IPS-11a (cell line): Measurements from ENCODE around the gene IQSEC1.

Experiments
- H3K4me3 ChIP-seq: one replicate; pipeline ENCODE4 v1.5.1; 2013; ENCODE audit warnings: low read depth, low read length, control low read depth

The IQSEC1 gene

DNA sequence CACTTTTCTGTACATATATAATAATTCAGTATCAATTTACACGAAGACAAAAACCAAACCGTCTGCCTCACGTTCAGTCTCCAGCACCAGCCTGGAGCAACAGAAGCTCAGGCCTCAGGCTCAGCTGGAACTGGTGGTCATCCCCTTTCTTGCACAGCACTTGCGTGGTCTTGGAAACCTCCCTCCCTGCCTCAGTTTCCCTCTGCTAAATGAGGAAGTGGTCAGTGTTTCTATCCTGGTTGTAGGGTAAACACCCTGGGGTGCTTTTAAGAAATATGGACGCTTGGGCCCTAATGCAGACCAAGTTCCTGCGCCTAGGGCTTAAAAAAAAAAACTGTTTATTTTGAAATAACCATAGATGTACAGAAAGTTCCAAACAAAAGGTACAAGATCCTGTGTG is 21.6 kb downstream of the IQSEC1 start:
- no peak overlapping the region for H3K4me3 ChIP-seq

GRCh38 chr3:13051066-13051465 is 22.2 kb downstream of the IQSEC1 start:
- no peak overlapping the region for H3K4me3 ChIP-seq

DNA sequence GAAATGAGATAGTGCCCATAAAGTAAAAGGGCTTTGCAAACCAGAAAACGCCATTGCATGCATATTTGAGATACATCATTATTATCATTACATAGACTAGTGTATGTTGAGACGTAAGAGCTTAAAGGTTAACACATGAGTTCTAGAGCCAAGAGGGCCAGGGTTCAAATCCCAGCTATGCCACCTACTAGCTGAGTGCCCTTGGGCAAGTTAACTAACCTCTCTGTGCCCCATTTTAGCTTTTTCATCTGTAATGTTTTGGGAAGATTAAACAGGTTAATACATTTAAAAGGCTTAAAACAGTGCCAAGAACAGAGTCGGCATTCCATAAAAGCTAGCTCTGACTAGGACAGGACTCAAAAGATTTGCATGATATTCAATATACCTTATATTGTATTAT is 22.8 kb downstream of the IQSEC1 start:
- H3K4me3 ChIP-seq: no peak overlapping the region

DNA sequence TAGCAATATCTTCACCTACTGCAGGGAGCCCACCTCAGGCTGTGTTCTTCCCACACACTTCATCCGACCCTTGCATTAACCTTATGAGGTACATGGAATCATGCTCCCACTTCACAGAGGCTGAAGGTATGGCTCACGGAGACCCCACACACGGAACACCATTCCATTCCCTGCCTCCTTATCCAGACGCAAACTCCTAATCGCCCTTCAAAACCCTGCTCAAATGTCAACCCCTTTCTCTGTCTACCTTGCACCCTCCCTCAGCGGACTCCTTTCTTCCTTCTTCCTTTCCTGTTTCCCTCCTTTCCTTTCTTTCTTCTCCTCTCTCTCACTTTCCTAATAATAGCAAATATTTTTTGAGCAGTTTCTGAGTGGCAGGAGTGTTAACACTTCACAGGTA is 23.8 kb downstream of the IQSEC1 start:
- no peak overlapping the region for H3K4me3 ChIP-seq

GRCh38 chr3:13047296-13048165 is 25.7 kb downstream of the IQSEC1 start:
- H3K4me3 ChIP-seq: no peak overlapping the region

DNA sequence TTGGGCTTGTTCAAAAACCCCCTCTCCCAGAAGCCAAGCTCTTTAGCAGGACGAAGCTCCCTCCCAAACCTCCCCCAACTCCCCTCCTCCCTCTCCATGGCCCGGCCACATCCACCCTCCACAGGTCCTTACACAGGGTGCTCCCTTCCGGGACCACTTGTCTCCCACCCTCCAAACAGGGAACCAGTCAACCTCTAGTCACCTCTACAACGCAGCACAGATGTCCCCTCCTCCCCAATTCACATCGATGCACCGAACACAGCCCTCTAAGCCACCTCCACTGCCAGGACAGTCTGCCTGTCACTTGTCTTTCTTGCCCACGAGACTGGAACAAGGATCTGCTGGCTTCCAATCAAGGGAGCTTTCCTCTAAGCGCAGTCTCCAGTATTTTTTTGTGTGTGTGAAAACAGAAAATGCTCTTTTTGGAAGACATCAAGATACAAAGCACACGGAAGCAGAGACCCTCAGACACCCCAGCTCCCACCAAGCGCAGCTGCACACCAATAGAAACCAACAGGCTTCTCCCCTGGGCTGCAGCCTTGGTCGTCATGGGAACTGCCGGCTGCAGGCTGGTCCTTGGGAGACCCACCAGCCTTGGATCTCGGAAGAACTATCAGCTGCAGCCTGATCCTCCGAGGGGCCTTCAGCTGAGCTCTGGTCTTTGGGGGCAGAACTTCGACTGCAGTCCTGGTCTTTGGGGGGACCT is 26.5 kb downstream of the IQSEC1 start:
- no peak overlapping the region for H3K4me3 ChIP-seq

DNA sequence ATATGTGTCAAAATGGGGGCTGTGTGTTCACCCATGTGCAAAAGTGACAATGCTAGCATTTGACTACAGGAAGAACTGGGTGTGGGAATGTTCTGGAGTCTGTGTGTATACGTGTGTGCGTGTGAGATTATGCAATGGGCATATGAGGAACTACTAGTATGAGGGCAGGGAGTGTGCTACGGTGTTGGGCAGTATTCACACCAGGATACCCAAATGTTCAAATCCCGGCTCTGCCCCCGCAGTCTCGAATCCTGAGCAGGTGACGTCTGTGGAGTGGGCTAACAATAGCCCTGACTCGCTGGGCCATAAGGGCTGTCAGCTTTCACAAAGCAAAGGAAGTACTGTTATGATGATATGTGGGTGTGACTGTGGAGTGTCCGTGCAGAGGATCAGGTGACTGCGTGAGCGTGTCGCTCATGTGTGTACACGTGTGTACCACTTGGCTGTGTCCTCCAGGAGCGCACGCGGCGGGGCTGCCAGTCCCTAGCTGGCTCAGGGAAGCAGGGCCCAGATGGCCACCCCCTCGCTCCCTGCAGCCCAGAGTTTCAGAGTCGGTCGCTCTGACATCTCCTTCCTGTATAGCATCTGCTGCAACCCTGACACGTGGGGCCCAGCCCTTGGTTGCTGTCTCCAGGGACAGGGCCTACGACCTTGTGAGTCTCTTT is 27.2 kb downstream of the IQSEC1 start:
- H3K4me3 ChIP-seq: no peak overlapping the region

DNA sequence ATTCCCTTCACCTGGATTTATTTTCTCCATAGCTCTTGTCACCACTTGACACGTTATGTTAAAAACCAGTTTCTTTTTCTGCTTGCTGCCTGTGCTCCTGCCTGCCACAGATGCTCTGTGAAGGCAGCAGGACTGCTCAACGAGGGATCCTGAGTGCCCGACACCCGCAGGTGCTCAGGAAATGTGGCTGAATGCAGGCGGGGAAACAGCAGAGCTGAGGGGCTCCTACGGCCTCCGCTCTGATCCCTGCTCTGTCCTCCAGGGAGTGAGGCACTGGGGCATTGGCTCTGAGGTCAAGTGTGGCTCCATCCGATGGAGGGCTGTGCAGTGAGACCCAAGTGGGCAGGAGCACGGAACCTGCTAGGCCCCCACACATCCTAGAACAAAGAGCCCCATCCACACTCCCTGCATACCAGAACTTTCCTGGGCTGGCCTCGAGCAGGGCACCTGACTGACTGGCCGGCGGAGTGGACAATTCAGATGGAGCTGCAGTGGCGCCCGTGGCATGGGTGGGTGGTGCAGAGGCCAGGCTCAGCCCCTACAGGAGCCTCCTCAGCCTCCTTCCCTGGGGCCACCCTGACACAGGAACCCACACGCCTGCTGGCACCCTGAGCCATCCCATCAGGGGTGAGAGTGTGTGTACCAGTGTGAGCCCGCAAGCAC is 27.9 kb downstream of the IQSEC1 start:
- H3K4me3 ChIP-seq: no peak overlapping the region

DNA sequence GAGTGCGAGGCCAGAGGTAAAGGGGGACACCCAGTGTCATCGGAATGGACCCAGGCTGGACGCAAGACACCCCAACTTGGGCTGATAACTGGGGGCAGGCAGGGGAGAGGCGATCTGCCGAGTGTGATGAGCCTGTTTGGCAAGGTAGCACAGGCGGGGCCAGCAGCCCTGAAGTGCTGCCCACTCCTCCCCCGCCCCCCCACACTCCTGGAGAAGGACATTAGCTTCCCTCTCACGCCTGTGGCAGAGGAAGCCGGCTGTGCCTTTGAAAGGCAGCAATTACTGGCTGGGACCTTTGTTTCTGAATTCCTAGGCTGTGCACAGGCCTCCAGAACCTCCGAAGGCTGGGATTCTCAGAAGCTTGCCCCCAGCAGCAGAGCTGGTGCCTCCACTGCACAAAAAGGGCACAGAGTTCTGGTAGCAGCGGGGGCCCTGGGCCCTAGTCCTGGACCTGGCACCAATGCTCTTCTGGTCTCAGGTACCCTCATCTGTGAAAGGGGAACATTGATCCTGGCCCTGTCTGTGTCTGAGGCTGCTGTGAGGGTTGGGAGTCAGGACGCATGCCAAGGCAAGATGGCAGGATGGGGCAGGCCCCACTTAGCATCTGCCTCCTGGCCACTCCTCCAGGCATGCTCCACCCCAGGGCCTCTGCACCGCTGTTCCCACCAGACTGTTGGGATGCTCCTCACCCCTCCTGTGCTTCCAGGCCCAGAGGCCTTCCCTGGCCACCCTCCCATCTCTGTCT is 28.6 kb downstream of the IQSEC1 start:
- H3K4me3 ChIP-seq: no peak overlapping the region

DNA sequence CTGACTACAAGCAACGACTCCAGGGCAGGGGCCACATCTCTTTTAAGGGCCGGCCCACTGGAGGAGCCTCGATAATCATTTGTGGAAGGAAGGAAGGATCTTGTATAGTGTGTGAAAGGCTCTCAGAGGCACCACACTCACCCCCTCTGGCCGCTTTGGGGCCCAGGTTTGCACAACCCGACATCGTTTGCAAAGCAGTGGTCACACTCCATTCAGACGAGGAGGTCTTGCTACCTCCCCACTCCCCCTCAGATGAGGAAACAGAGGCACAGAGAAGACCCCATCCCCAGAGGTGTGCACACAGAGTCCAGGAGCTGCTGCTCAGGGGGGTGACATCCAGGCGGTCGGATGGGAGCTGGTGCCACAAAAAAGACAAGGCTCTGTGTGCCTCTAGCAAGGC is 29.6 kb downstream of the IQSEC1 start:
- H3K4me3 ChIP-seq: no peak overlapping the region

GRCh38 chr3:13042715-13043271 is 30.4 kb downstream of the IQSEC1 start:
- no peak overlapping the region for H3K4me3 ChIP-seq

DNA sequence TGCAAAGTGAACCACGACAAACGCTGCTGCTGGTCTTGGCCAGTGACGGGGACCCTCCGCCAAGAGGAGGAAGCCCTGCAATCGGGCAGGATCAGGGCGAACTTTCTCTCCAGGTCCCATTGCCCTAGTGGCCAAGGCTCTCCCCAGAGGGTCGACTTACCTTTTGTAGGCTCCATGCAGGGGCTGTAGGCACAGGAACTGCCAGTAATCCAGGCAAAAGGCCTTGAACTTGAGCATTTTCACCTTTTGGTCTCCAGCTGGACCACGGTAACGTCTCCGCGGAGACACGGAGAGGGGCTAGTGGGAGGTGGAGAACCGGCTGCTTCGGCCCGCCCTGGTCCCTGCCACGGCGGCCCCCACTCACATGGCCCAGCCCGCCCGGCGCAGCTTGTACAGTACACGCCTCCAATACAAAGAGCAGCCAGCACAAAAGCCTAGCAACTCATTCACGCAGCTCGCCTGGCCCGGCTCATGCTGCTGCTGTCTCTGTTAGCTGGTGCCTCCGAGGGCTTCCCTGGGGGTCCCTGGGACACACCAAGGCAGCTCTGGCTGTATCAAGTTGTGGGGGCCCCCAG is 31.0 kb downstream of the IQSEC1 start:
- H3K4me3 ChIP-seq: no peak overlapping the region

GRCh38 chr3:13041113-13041776 is 32.0 kb downstream of the IQSEC1 start:
- H3K4me3 ChIP-seq: no peak overlapping the region

DNA sequence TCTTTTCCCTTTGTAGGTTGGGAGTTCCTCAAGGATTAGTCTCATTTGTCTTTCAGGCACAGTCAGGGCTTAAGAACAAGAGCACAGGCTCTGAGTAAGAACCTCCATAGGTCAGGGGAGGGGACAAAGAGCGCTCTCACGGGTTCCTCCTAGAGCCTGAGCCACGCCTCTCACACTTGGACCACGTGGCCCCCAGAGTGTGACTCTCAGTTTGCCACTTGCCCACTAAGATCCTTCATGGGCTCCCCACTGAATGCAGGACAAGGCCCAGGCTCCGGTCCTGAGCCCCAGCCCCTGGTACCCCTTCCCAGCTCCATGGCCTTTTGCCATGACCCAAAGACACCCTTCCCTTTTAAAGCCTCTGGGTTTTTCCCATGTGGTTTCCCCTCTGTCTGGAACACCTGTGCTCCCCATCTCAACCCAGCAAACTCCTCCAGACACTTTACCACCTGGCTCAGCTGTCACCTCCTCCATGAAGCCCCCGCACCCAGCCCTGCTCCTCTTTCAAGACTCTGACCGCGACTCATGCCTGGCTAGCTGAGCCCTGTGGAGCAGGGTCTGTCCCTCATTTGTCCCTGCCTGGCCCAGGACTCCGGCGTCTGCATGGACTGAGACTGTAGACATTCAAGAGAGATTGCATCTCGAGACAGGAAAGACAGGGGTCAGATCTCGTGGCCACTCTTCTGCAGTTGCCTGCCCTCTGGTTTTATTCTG is 32.7 kb downstream of the IQSEC1 start:
- H3K4me3 ChIP-seq: no peak overlapping the region

GRCh38 chr3:13039213-13039896 is 33.9 kb downstream of the IQSEC1 start:
- H3K4me3 ChIP-seq: no peak overlapping the region

GRCh38 chr3:13037458-13038117 is 35.6 kb downstream of the IQSEC1 start:
- no peak overlapping the region for H3K4me3 ChIP-seq

- H3K4me3 ChIP-seq: no peak overlapping the region
Measured at GRCh38 chr3:13034861-13035260, 38.4 kb downstream of the IQSEC1 start.
